Measurements from ENCODE around the gene RBM7. TPM values are rescaled to one million over a fixed set of nuclear protein-coding genes. Genes with fewer than 3 reads are reported as not detected.
A peak's percentile ranks its signal among the peaks of the same experiment; 100 is the strongest.

Gene RBM7
- total and polyA plus RNA-seq, 4 donors: 11.1 to 23.0 (median 13.9) TPM

DNA sequence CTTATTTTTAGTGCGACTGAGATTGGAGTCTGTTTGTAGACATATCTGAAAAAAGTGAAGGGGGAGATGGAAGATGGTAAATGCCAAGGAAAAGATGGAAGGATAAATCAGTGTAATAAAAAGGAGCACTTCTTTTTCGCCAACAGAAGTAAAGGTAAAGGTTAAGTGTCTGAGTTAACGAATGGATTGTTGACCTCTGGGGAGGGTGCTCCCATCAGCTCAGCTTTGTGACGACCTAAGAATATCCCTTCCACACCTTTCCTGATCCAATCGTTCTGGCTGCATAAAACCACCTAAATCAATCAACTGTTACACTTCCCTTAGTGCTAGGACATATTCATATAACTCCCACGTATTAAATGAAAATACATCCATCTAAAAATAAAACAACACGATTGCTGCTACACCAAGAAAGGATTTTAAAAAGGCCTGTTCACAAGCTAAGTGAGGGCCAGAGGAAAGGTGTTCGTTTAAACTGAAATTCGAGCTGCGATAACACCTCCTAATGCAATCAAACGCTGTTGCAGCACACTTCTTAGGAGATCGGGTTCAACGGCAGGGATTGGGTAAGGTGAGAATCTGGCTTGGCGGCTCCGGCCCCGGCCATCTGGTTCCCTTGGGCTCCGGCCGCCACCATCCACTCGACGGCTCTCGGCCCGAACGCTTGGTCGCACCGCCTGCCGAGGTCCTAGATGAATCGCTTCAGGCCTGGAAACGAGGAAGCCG lies 813 bp upstream of the RBM7 start:
- peak overlapping the region; percentile 57 to 91 (median 82) for H3K4me3 ChIP-seq (ENCODE audit: low read depth in 1 of 3, low read length in 3 of 3)
- peaks cover 0 to 7% (median 1%) of the 10 kb centered on the region in 4 donors for H3K36me3 ChIP-seq (ENCODE audit: control insufficient read depth in 4 of 4, insufficient read depth in 3 of 4, low read depth in 1 of 4, low read length in 3 of 4)
- H3K27ac ChIP-seq (ENCODE audit: low read depth in 1 of 2, low read length in 2 of 2): peak overlapping the region; percentile 96 to 97
- no peaks in the 10 kb centered on the region for H3K9me3 ChIP-seq (ENCODE audit: control insufficient read depth in 4 of 4, low read length in 3 of 4)
- TF ChIP-seq FOXA1 (IDR thresholded peaks at IDR 0.05) (no peak), RXRA (IDR thresholded peaks at IDR 0.05) (peak in 1 of 2 donors; percentile 26)
- peak overlapping the region; percentile 88 to 96 for H3K9ac ChIP-seq (ENCODE audit: low read depth in 1 of 2, low read length in 2 of 2)
- peaks cover 4 to 14% (median 12%) of the 10 kb centered on the region in 4 donors for H3K4me1 ChIP-seq (ENCODE audit: control insufficient read depth in 4 of 4, insufficient read depth in 4 of 4, low read length in 3 of 4)
- no peak for DNase-seq (ENCODE audit: low spot score)
- no peaks in the 10 kb centered on the region for H3K27me3 ChIP-seq (ENCODE audit: control insufficient read depth in 4 of 4, insufficient read depth in 4 of 4, low read length in 3 of 4)
- 2% methylated on average over 29 of the region's 29 CpGs for WGBS

DNA sequence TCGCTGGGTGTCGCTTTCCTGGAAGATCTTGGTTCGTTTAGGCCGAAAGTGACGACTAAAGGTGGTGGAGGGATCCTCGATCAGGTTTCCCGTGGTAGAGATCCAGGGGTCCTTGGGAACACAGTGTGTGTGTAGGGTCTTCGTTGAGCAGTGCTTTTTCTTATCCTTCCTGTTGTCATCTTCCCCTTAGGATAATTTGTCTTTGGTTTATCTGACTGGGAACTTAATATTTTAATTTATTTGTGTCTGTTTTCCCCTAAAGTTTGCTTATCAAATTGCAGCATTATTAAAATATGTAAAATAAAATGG lies 403 bp downstream of the RBM7 start:
- Histone ChIP-seq H3K27ac (ENCODE audit: low read depth in 1 of 2, low read length in 2 of 2) (peak overlapping the region; percentile 96 to 97), H3K9ac (ENCODE audit: low read depth in 1 of 2, low read length in 2 of 2) (peak overlapping the region; percentile 96 to 99), H3K36me3 (ENCODE audit: control insufficient read depth in 4 of 4, insufficient read depth in 3 of 4, low read depth in 1 of 4, low read length in 3 of 4) (peaks cover 0 to 14% (median 5%) of the 10 kb centered on the region in 4 donors), H3K27me3 (ENCODE audit: control insufficient read depth in 4 of 4, insufficient read depth in 4 of 4, low read length in 3 of 4) (no peaks in the 10 kb centered on the region), H3K9me3 (ENCODE audit: control insufficient read depth in 4 of 4, low read length in 3 of 4) (no peaks in the 10 kb centered on the region), H3K4me3 (ENCODE audit: low read depth in 1 of 3, low read length in 3 of 3) (peak overlapping the region; percentile 57 to 91 (median 88)), H3K4me1 (ENCODE audit: control insufficient read depth in 4 of 4, insufficient read depth in 4 of 4, low read length in 3 of 4) (peaks cover 4 to 21% (median 16%) of the 10 kb centered on the region in 4 donors)
- WGBS: 0% methylated on average over 8 of the region's 8 CpGs
- no peak for DNase-seq (ENCODE audit: low spot score)
- TF ChIP-seq RXRA (IDR thresholded peaks at IDR 0.05): no peak
- no peak for TF ChIP-seq TAF1 (conservative IDR thresholded peaks at IDR 0.05)
- TF ChIP-seq, protein P1, sequence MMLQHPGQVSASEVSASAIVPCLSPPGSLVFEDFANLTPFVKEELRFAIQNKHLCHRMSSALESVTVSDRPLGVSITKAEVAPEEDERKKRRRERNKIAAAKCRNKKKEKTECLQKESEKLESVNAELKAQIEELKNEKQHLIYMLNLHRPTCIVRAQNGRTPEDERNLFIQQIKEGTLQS (IDR thresholded peaks at IDR 0.05): no peak
- TF ChIP-seq HNF4G (IDR thresholded peaks at IDR 0.05): no peak
- TF ChIP-seq, protein P2, sequence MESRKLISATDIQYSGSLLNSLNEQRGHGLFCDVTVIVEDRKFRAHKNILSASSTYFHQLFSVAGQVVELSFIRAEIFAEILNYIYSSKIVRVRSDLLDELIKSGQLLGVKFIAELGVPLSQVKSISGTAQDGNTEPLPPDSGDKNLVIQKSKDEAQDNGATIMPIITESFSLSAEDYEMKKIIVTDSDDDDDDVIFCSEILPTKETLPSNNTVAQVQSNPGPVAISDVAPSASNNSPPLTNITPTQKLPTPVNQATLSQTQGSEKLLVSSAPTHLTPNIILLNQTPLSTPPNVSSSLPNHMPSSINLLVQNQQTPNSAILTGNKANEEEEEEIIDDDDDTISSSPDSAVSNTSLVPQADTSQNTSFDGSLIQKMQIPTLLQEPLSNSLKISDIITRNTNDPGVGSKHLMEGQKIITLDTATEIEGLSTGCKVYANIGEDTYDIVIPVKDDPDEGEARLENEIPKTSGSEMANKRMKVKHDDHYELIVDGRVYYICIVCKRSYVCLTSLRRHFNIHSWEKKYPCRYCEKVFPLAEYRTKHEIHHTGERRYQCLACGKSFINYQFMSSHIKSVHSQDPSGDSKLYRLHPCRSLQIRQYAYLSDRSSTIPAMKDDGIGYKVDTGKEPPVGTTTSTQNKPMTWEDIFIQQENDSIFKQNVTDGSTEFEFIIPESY (IDR thresholded peaks at IDR 0.05): no peak
- no peak for TF ChIP-seq FOXA2 (IDR thresholded peaks at IDR 0.05)
- TF ChIP-seq SP1 (IDR thresholded peaks at IDR 0.05): no peak
- TF ChIP-seq YY1 (IDR thresholded peaks at IDR 0.05): no peak

- TF ChIP-seq JUND (IDR thresholded peaks at IDR 0.05) (no peak), REST (IDR thresholded peaks at IDR 0.05) (no peak), FOXA2 (IDR thresholded peaks at IDR 0.05) (no peak), YY1 (IDR thresholded peaks at IDR 0.05) (no peak), FOXA1 (IDR thresholded peaks at IDR 0.05) (no peak), HNF4G (IDR thresholded peaks at IDR 0.05) (no peak)
- TF ChIP-seq, protein P2 (IDR thresholded peaks at IDR 0.05): no peak
- peaks cover 4 to 21% (median 16%) of the 10 kb centered on the region in 4 donors for H3K4me1 ChIP-seq (ENCODE audit: control insufficient read depth in 4 of 4, insufficient read depth in 4 of 4, low read length in 3 of 4)
- WGBS: under 1% methylated on average over 4 of the region's 4 CpGs
- H3K36me3 ChIP-seq (ENCODE audit: control insufficient read depth in 4 of 4, insufficient read depth in 3 of 4, low read depth in 1 of 4, low read length in 3 of 4): peaks cover 0 to 19% (median 8%) of the 10 kb centered on the region in 4 donors
- peak overlapping the region; percentile 57 to 91 (median 88) for H3K4me3 ChIP-seq (ENCODE audit: low read depth in 1 of 3, low read length in 3 of 3)
- DNase-seq (ENCODE audit: low spot score): no peak
- H3K9ac ChIP-seq (ENCODE audit: low read depth in 1 of 2, low read length in 2 of 2): peak overlapping the region; percentile 96 to 99
- H3K27me3 ChIP-seq (ENCODE audit: control insufficient read depth in 4 of 4, insufficient read depth in 4 of 4, low read length in 3 of 4): no peaks in the 10 kb centered on the region
- H3K27ac ChIP-seq (ENCODE audit: low read depth in 1 of 2, low read length in 2 of 2): peak overlapping the region; percentile 96 to 97
- H3K9me3 ChIP-seq (ENCODE audit: control insufficient read depth in 4 of 4, low read length in 3 of 4): no peaks in the 10 kb centered on the region
These were observed 845 bp downstream of the RBM7 start for GRCh38 chr11:114401311-114401710.

Measured in liver (tissue), 9 donors.